IMR-90 (cell line): Measurements from ENCODE around the gene CELA2A. TPM values are rescaled to one million over a fixed set of nuclear protein-coding genes. Genes with fewer than 3 reads are reported as not detected.

ENCODE experiments used
- ATAC-seq: fragments of 200-7000 bp; cut with Tn5 transposase; 2 replicates; pipeline ENCODE4 v1.9.1; 2020; ENCODE audit warnings: low read depth, mild to moderate bottlenecking, moderate library complexity
- BruUV-seq: library from RNA; stranded (reverse); fragments of 400-500 nt; replicated peaks from 2 replicates; lab custom pipeline; 2021; lab: Mats Ljungman, UMichigan
- CTCF ChIA-PET: fragments of 300-600 bp; formaldehyde crosslinking; extraction: SDS; loops from one replicate; lab custom pipeline; 2021; ENCODE audit warnings: antibody characterized with exemption; lab: Yijun Ruan, JAX
- POLR2A ChIA-PET: fragments of 300-600 bp; sonication (Branson Sonifier 250); formaldehyde crosslinking; loops from one replicate; lab custom pipeline; 2022; ENCODE audit warnings: antibody characterized with exemption; ENCODE audit not compliant: unreplicated experiment; lab: Charles Lee
- DNase-seq: peaks from one replicate; pipeline ENCODE4 v3.0.0; 2013
- H2AFZ ChIP-seq: replicated peaks from 2 replicates; pipeline ENCODE3; 2013; ENCODE audit warnings: low read length, mild to moderate bottlenecking; ENCODE audit not compliant: poor library complexity
- H2AK5ac ChIP-seq: 2 replicates; pipeline ENCODE4 v1.6.1; 2013; ENCODE audit warnings: low read depth, low read length, inconsistent platforms
- H2AK9ac ChIP-seq: replicated peaks from 2 replicates; pipeline ENCODE3; 2013; ENCODE audit warnings: mild to moderate bottlenecking, low read depth, low read length, moderate library complexity; ENCODE audit not compliant: poor library complexity
- H2BK120ac ChIP-seq: 2 replicates; pipeline ENCODE4 v1.6.1; 2013; ENCODE audit warnings: low read depth, low read length, inconsistent platforms
- H2BK15ac ChIP-seq: 3 replicates; pipeline ENCODE4 v1.6.1; 2013; ENCODE audit warnings: low read depth, low read length, inconsistent platforms
- H2BK20ac ChIP-seq: 2 replicates; pipeline ENCODE4 v1.6.1; 2013; ENCODE audit warnings: low read depth, mild to moderate bottlenecking, inconsistent platforms, low read length, moderate library complexity
- H2BK5ac ChIP-seq: 2 replicates; pipeline ENCODE4 v1.6.1; 2013; ENCODE audit warnings: mild to moderate bottlenecking, low read depth, low read length, inconsistent platforms; ENCODE audit not compliant: poor library complexity, severe bottlenecking
- H3K14ac ChIP-seq: replicated peaks from 2 replicates; pipeline ENCODE4 v1.6.1; 2013; ENCODE audit warnings: low read depth, low read length, inconsistent platforms
- H3K18ac ChIP-seq: 2 replicates; pipeline ENCODE4 v1.6.1; 2013; ENCODE audit warnings: low read depth, low read length, control low read depth
- H3K23ac ChIP-seq: 2 replicates; pipeline ENCODE4 v1.6.1; 2013; ENCODE audit warnings: low read depth, low read length, inconsistent platforms
- H3K27ac ChIP-seq: 2 replicates; pipeline ENCODE4 v1.5.1; 2013; ENCODE audit warnings: mild to moderate bottlenecking, control low read depth, low read length; ENCODE audit not compliant: insufficient read depth
- H3K27me3 ChIP-seq: 2 replicates; pipeline ENCODE4 v1.6.1; 2013; ENCODE audit warnings: low read length; ENCODE audit not compliant: control insufficient read depth, insufficient read depth
- H3K36me3 ChIP-seq: 2 replicates; pipeline ENCODE4 v1.6.1; 2013; ENCODE audit warnings: low read length, mixed read lengths; ENCODE audit not compliant: control insufficient read depth, insufficient read depth
- H3K4ac ChIP-seq: 2 replicates; pipeline ENCODE4 v1.6.1; 2013; ENCODE audit warnings: low read depth, low read length, inconsistent platforms
- H3K4me1 ChIP-seq: 2 replicates; pipeline ENCODE4 v1.6.1; 2013; ENCODE audit warnings: low read length, mixed read lengths; ENCODE audit not compliant: control insufficient read depth, insufficient read depth
- H3K4me2 ChIP-seq: 2 replicates; pipeline ENCODE4 v1.6.1; 2013; ENCODE audit warnings: low read depth, mild to moderate bottlenecking, control low read depth, low read length, moderate library complexity
- H3K4me3 ChIP-seq: 2 replicates; pipeline ENCODE4 v1.5.1; 2013; ENCODE audit warnings: low read depth, mild to moderate bottlenecking, control low read depth, low read length, moderate library complexity; ENCODE audit not compliant: insufficient read depth
- H3K56ac ChIP-seq: 2 replicates; pipeline ENCODE4 v1.6.1; 2013; ENCODE audit warnings: low read length, inconsistent platforms; ENCODE audit not compliant: insufficient read depth; ENCODE audit errors: extremely low read depth
- H3K79me1 ChIP-seq, 2 experiments: 2 replicates each; pipeline ENCODE4 v1.6.1; 2013; ENCODE audit warnings: low read length in 2 of 2, inconsistent platforms in 1 of 2, low read depth in 1 of 2
- H3K9ac ChIP-seq: 2 replicates; pipeline ENCODE4 v1.6.1; 2013; ENCODE audit warnings: low read depth, low read length, control low read depth
- H3K9me1 ChIP-seq: 2 replicates; pipeline ENCODE4 v1.6.1; 2013; ENCODE audit warnings: low read length, inconsistent platforms; ENCODE audit not compliant: insufficient read depth
- H3K9me3 ChIP-seq: 2 replicates; pipeline ENCODE4 v1.6.1; 2013; ENCODE audit warnings: low read length; ENCODE audit not compliant: control insufficient read depth, insufficient read depth
- H4K20me1 ChIP-seq: 2 replicates; pipeline ENCODE4 v1.6.1; 2013; ENCODE audit warnings: low read length, inconsistent platforms; ENCODE audit not compliant: insufficient read depth
- H4K5ac ChIP-seq: 2 replicates; pipeline ENCODE4 v1.6.1; 2013; ENCODE audit warnings: mild to moderate bottlenecking, low read depth, low read length, control low read depth
- H4K8ac ChIP-seq, 2 experiments: 2 replicates each; pipeline ENCODE4 v1.6.1; 2013; ENCODE audit warnings: low read depth in 2 of 2, low read length in 2 of 2, control low read depth in 1 of 2, inconsistent platforms in 1 of 2
- H4K91ac ChIP-seq: 2 replicates; pipeline ENCODE4 v1.6.1; 2013; ENCODE audit warnings: low read depth, low read length, inconsistent platforms; ENCODE audit not compliant: insufficient read depth
- BHLHE40 ChIP-seq: fragments of 150-350 bp; IDR thresholded peaks from 2 replicates; pipeline ENCODE4 v1.6.1; 2016; ENCODE audit warnings: mild to moderate bottlenecking, low read depth, low read length
- CEBPB ChIP-seq: IDR thresholded peaks from 2 replicates; pipeline ENCODE4 v1.6.1; 2012; ENCODE audit warnings: low read depth, low read length, improper control_type of control experiment
- CHD1 ChIP-seq: IDR thresholded peaks from 2 replicates; pipeline ENCODE4 v1.6.1; 2012; ENCODE audit warnings: low read depth, low read length, improper control_type of control experiment
- CTCF ChIP-seq: conservative IDR thresholded peaks from 2 replicates; pipeline ENCODE4 v1.5.1; 2012; ENCODE audit warnings: mild to moderate bottlenecking, low read depth, low read length, improper control_type of control experiment
- ELK1 ChIP-seq: fragments of 150-350 bp; IDR thresholded peaks from 2 replicates; pipeline ENCODE4 v1.6.1; 2016; ENCODE audit warnings: low read depth, mild to moderate bottlenecking, low read length, moderate library complexity, borderline replicate concordance
- FOS ChIP-seq: fragments of 150-350 bp; IDR thresholded peaks from 2 replicates; pipeline ENCODE4 v1.6.1; 2016; ENCODE audit warnings: low read depth, low read length
- MAFK ChIP-seq: IDR thresholded peaks from 2 replicates; pipeline ENCODE4 v1.6.1; 2012; ENCODE audit warnings: low read depth, low read length, improper control_type of control experiment
- MAZ ChIP-seq: IDR thresholded peaks from 2 replicates; pipeline ENCODE4 v1.6.1; 2012; ENCODE audit warnings: low read depth, mild to moderate bottlenecking, low read length, improper control_type of control experiment, moderate library complexity, borderline replicate concordance
- MXI1 ChIP-seq: IDR thresholded peaks from 2 replicates; pipeline ENCODE4 v1.6.1; 2012; ENCODE audit warnings: low read depth, mild to moderate bottlenecking, low read length, moderate library complexity, borderline replicate concordance
- NFE2L2 ChIP-seq: fragments of 150-350 bp; IDR thresholded peaks from 2 replicates; pipeline ENCODE4 v1.6.1; 2016; ENCODE audit warnings: low read depth, mild to moderate bottlenecking, low read length
- POLR2A ChIP-seq: IDR thresholded peaks from 2 replicates; pipeline ENCODE4 v1.6.1; 2012; ENCODE audit warnings: mild to moderate bottlenecking, low read depth, low read length
- RAD21 ChIP-seq: IDR thresholded peaks from 2 replicates; pipeline ENCODE4 v1.6.1; 2012; ENCODE audit warnings: low read length, improper control_type of control experiment
- RCOR1 ChIP-seq: IDR thresholded peaks from 2 replicates; pipeline ENCODE4 v1.6.1; 2012; ENCODE audit warnings: mild to moderate bottlenecking, low read length, improper control_type of control experiment; ENCODE audit not compliant: insufficient replicate concordance
- RFX5 ChIP-seq: IDR thresholded peaks from 2 replicates; pipeline ENCODE4 v1.8.0; 2012; ENCODE audit warnings: low read depth, mild to moderate bottlenecking, low read length, moderate library complexity
- SMC3 ChIP-seq: fragments of 150-350 bp; IDR thresholded peaks from 2 replicates; pipeline ENCODE4 v1.6.1; 2016; ENCODE audit warnings: low read depth, mild to moderate bottlenecking, antibody characterized with exemption, low read length, moderate library complexity
- USF2 ChIP-seq: fragments of 150-350 bp; IDR thresholded peaks from 2 replicates; pipeline ENCODE4 v1.6.1; 2017; ENCODE audit warnings: mild to moderate bottlenecking, antibody characterized with exemption, low read length, low read depth
- WGBS, 2 experiments: methylation state at CpG; one replicate each; pipeline versions ENCODE4 v1.1.5 to v1.1.7; 2013; ENCODE audit warnings: missing lambda C conversion rate in 2 of 2; ENCODE audit not compliant: insufficient read length in 1 of 2; ENCODE audit errors: extremely low coverage in 2 of 2; 5-methylcytosine and 5-hydroxymethylcytosine counted together
- dilution Hi-C: fragments of 300-500 bp; cut with HindIII; formaldehyde crosslinking; loops from one replicate; pipeline ENCODE4 v1.14.3; 2018; ENCODE audit warnings: low sequenced_read_pairs; ENCODE audit not compliant: unreplicated experiment
- in situ Hi-C: fragments of 300-500 bp; cut with MboI; formaldehyde crosslinking; loops from 3 replicates; pipeline ENCODE4 v1.14.3; 2019; ENCODE audit warnings: low sequenced_read_pairs, inconsistent platforms, mixed read lengths
- intact Hi-C: fragments of 100-400 bp; cut with micrococcal nuclease; formaldehyde crosslinking; loops from 2 replicates; pipeline ENCODE4 v1.10.0; 2022
- polyA plus RNA-seq, 3 experiments: library from polyadenylated mRNA; depleted of rRNA; stranded (reverse); fragments of >200 nt; gene quantifications; 2 replicates each; pipeline ENCODE4 v1.2.3, GENCODE V29; 2012; ENCODE audit warnings: low replicate concordance in 1 of 3
- total RNA-seq: library from RNA; depleted of rRNA; stranded (reverse); fragments of >200 nt; gene quantifications from 2 replicates; pipeline ENCODE4 v1.2.3, GENCODE V29; 2012

The CELA2A gene
- total and polyA plus RNA-seq, 2 of the 4 experiments (the other 2 are of a cell fraction) = not detected

- Histone ChIP-seq H2AK5ac (no peak overlapping the region), H4K5ac (no peak overlapping the region), H3K9me1 (no peaks in the 10 kb centered on the region), H3K56ac (no peak overlapping the region), H3K9ac (no peak overlapping the region), H3K4me2 (no peak overlapping the region), H2BK120ac (no peak overlapping the region), H3K36me3 (no peaks in the 10 kb centered on the region), H3K4me1 (0 out of 2 replicates have a peak, but pooled peaks cover 4% of the 10 kb centered on the region), H2AFZ (no peak overlapping the region), H3K4ac (no peak overlapping the region), H3K18ac (no peak overlapping the region), H3K23ac (no peak overlapping the region), H3K79me1 (no peaks in the 10 kb centered on the region), H3K14ac (no peak overlapping the region), H2BK20ac (no peak overlapping the region), H2BK15ac (no peak overlapping the region), H2AK9ac (no peak overlapping the region), H4K20me1 (no peaks in the 10 kb centered on the region), H3K4me3 (no peak overlapping the region), H3K27me3 (no peaks in the 10 kb centered on the region), H3K9me3 (peaks cover 4% of the 10 kb centered on the region), H4K8ac (no peak overlapping the region), H4K91ac (no peak overlapping the region), H3K27ac (no peak overlapping the region), H2BK5ac (no peak overlapping the region)
- no peak for ATAC-seq
- intact Hi-C loops = no loop called here
- WGBS, 2 experiments = 43% methylated on average over 3 of the region's 10 CpGs; no CpG with 5 or more reads in 1 of the 2 experiments
- in situ Hi-C loops = no loop called here
- TF ChIP-seq MAZ (no peak), RCOR1 (no peak), CHD1 (no peak), FOS (no peak), POLR2A (no peak), RAD21 (no peak), BHLHE40 (no peak), SMC3 (no peak), USF2 (no peak), MAFK (no peak), CEBPB (no peak), RFX5 (no peak), CTCF (no peak), ELK1 (no peak), NFE2L2 (no peak), MXI1 (no peak)
- dilution Hi-C loops = no loop called here
- DNase-seq = no peak
- CTCF ChIA-PET = no interaction called here
- POLR2A ChIA-PET = no interaction called here
- BruUV-seq = no TSS peak
Measured at GRCh38 chr1:15452866-15453571, 3.5 kb upstream of the CELA2A start.
